GM13977 (cell line): ENCODE measurements around the gene SPATA24.

Source experiments
- DNase-seq: peaks from one replicate; pipeline ENCODE4 v3.0.0; 2012; ENCODE audit warnings: low spot score
- in situ Hi-C: fragments of 300-500 bp; cut with MboI; formaldehyde crosslinking; loops from one replicate; pipeline ENCODE4 v1.12.0; 2022; ENCODE audit warnings: low sequenced_read_pairs, low pct_unique_long_range_greater_than_20kb, mixed read lengths, inconsistent platforms; ENCODE audit not compliant: unreplicated experiment
- TF ChIP-seq, protein P1 (sequence below): IDR thresholded peaks from 2 replicates; pipeline ENCODE4 v1.5.1; 2012; ENCODE audit warnings: mild to moderate bottlenecking, control low read depth; ENCODE audit not compliant: insufficient read depth; ENCODE audit errors: extremely low read depth, missing control alignments

Gene SPATA24

DNA sequence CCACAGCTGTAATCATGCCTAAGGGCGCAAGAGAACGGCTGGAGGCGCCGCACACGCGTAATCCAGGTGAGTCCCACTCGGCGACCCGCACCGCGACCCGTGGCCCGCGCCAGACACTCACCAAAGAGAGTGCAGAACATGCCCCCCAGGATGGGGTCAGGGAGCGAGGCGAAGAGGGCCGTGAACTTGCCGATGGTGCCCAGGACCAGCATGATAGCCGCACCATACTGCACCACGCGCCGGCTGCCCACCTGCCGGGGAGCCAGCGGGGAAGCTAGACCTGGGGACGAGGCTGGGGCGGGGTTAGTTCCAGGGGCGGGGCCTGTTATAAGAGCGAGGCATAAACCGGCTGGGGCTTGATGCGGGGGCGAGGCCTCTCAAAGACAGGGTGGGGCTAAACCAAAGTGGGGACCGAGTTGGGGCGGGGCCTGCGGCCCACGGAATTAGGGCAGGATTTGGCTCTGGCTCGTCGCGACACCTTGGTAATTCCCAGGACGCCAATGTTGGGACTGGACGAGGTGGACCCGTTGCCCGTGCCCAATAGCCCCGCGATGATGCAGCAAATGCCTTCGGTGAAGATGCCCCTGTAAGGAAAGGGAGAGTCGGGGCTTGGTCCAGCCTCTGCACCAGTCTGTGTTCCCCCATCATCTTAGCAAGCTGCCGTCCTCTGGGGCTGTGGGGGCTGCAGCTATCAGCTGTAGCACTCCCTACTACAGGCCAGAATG is 25.6 kb downstream of the SPATA24 start:
- in situ Hi-C loops, result no loop called here
- no peak for DNase-seq
- TF ChIP-seq, protein P1, sequence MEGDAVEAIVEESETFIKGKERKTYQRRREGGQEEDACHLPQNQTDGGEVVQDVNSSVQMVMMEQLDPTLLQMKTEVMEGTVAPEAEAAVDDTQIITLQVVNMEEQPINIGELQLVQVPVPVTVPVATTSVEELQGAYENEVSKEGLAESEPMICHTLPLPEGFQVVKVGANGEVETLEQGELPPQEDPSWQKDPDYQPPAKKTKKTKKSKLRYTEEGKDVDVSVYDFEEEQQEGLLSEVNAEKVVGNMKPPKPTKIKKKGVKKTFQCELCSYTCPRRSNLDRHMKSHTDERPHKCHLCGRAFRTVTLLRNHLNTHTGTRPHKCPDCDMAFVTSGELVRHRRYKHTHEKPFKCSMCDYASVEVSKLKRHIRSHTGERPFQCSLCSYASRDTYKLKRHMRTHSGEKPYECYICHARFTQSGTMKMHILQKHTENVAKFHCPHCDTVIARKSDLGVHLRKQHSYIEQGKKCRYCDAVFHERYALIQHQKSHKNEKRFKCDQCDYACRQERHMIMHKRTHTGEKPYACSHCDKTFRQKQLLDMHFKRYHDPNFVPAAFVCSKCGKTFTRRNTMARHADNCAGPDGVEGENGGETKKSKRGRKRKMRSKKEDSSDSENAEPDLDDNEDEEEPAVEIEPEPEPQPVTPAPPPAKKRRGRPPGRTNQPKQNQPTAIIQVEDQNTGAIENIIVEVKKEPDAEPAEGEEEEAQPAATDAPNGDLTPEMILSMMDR, result no peak

DNA sequence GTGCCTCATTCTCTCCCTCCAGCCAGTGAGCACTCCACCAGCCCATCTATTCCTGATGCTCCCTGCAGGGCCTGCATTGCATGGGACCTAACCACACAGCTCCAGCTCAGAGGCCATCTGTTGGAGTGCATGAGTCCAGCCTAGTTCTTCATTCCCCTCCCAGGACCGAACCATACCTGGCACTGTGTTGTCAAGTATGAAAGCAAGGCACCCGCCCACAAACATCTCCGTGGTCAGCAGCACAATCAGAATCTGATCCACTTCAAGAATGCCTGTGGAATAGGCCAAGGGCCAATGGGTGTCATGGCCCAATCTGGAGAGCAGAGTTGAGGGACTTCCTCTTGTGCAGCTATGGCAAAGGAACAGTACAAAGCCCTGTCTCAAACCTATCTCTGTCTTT is 26.7 kb downstream of the SPATA24 start:
- in situ Hi-C loops, result no loop called here
- no peak for DNase-seq
- TF ChIP-seq, protein P1, result no peak

DNA sequence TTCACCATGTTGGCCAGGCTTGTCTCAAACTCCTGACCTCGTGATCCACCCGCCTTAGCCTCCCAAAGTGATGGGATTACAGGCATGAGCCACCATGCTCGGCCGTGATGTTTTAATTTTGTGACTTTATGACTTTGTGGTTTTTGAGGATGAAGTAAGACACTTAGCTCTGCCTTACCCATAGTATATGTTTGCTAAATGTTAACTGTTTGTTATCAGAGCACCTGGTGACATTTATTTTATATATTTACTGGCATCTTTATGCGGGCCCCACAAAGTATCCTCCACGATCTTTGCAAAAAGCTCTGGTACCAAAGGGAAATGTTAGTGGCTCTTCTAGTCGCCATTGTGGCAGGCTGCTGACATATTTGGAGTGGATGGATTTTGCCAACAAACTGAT is 27.5 kb downstream of the SPATA24 start:
- in situ Hi-C loops, result no loop called here
- no peak for DNase-seq
- TF ChIP-seq, protein P1, result no peak

DNA sequence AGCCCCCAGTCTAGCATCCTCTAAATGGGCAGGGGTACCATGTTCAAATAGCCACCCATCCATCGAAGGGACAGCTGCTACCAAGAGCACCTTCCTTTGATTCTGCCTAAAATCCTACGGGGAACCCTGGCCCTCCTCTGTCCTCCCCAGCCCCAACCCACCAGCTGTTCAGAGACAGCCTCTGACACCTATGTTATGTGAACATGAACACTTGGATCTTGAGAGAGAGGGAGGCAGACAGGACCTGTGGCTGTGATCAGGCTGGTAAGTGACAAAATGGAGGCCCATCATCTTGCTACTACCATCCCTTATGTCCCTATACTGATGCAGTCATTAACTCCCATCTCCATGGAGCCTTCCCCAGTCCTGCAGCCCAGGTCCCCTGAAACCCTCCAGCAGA is 29.0 kb downstream of the SPATA24 start:
- DNase-seq, result no peak
- in situ Hi-C loops, result no loop called here
- TF ChIP-seq, protein P1, result no peak

DNA sequence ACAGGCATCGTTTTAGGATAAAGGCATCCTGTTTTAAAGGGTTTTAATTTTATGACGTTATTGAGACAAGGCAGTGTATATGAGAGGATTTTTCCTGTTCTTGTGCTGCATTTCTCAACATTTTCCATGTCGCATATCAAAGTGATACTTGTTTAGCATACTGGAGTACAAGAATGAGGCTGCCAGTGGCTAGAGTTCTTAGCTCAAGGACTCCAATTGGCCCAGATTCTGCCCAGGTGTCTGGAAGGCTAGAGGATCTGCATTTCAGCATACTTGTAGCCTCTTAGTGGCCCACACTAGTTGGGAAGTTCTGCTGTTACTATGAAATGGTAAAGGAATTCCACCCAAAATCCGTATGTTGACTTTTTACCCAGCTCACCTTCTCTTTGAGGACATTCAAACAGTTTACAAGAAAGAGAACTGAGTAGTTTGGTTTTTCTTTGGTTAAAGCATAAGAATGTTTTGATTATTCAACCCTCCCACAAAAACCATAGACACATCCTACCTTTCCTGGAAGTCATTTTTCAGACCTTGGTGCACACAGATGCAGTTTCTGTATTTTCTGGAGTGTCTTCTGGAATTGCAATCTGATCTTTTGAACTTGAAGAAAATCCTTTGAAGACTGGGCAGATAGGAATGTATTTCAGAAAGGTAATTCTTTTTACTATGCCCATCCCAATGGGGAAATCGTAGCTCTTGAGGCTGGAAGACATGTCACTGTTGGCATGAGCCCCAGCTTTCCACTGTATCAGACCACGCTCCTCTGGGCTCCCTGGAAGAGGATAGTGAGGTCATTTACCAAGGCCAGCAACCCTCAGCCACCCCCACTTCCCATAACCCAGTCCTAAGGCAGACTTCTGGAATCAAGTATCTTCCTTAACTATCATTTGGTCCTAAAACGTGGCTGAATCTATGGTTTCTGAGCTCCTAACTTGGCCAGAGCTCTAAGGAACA is 32.1 kb downstream of the SPATA24 start:
- in situ Hi-C loops, result no loop called here
- DNase-seq, result no peak
- TF ChIP-seq, protein P1, result no peak

DNA sequence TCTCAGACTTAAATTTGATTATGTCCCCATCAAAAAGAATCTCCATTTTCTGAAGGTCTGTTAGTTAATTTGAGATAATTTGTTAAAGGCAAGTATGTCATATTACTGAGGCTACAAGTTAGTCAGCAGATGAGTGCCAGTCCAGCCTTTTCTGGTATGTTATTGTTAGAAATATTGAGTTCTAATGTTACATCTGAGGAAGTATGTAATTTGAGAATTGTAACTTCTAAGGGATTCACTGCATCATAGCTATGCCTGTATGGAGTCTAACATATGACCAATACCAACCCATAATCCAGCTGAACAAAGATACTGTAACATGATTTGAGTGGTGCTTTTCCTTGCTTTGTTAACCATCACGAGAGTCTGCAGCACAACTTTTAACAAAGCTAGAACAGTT is 34.7 kb downstream of the SPATA24 start:
- no peak for DNase-seq
- in situ Hi-C loops, result no loop called here
- TF ChIP-seq, protein P1, result no peak
